K562 (cell line): ENCODE results near the gene WWOX. TPM values are rescaled to one million over a fixed set of nuclear protein-coding genes. Genes with fewer than 3 reads are reported as not detected.

Experiments used
- ATAC-seq: fragments of 200-7000 bp; cut with Tn5 transposase; 3 replicates; pipeline ENCODE4 v1.9.1; 2020; ENCODE audit warnings: moderate library complexity
- BruUV-seq: library from RNA; stranded (reverse); fragments of 400-500 nt; replicated peaks from 2 replicates; lab custom pipeline; 2021; lab: Mats Ljungman, UMichigan
- CTCF ChIA-PET: fragments of 300-600 bp; formaldehyde crosslinking; extraction: SDS; loops from one replicate; lab custom pipeline; 2021; ENCODE audit warnings: low intra/inter-chr PET ratio; lab: Yijun Ruan, JAX
- POLR2A ChIA-PET: fragments of 300-600, 350-650 bp; sonication (Branson Sonifier 250); formaldehyde crosslinking; extraction: SDS; loops from one replicate; lab custom pipeline; 2021; ENCODE audit warnings: antibody characterized with exemption, inconsistent platforms; lab: Yijun Ruan, JAX
- DNase-seq, 4 experiments: peaks; one replicate each; pipeline versions ENCODE4 v3.0.0 to v3.0.0-alpha.2; 2011 to 2018; ENCODE audit warnings: low spot score in 3 of 4, mixed read lengths in 3 of 4; ENCODE audit errors: extremely low read depth in 1 of 4
- FAIRE-seq: peaks from 2 replicates; lab custom pipeline; 2011; peaks lifted over from hg19 to GRCh38; lab: Jason Lieb, UNC
- H2AFZ ChIP-seq: 2 replicates; pipeline ENCODE4 v1.6.0; 2011; ENCODE audit warnings: low read depth, low read length, control low read depth, inconsistent platforms
- H3K27ac ChIP-seq: fragments of 200-600 bp; 3 replicates; pipeline ENCODE4 v1.8.0; 2011; ENCODE audit warnings: low read depth, mild to moderate bottlenecking, control low read depth, inconsistent platforms, low read length, moderate library complexity, mixed read lengths; ENCODE audit errors: extremely low read depth
- H3K27me3 ChIP-seq, 2 experiments: fragments of 300-600 bp in 1 of 2; 2 replicates in 1 of 2; 3 replicates in 1 of 2; pipeline versions ENCODE4 v1.6.0 to v1.8.0; 2011; ENCODE audit warnings: inconsistent platforms in 2 of 2, low read length in 2 of 2, mild to moderate bottlenecking in 1 of 2, mixed read lengths in 1 of 2, moderate library complexity in 1 of 2; ENCODE audit not compliant: control insufficient read depth in 2 of 2, insufficient read depth in 2 of 2
- H3K36me3 ChIP-seq: fragments of 300-600 bp; 3 replicates; pipeline ENCODE4 v1.8.0; 2011; ENCODE audit warnings: mild to moderate bottlenecking, low read length, inconsistent platforms; ENCODE audit not compliant: control insufficient read depth, insufficient read depth
- H3K4me1 ChIP-seq, 2 experiments: fragments of 200-600 bp in 1 of 2; replicated peaks in 1 of 2; 2 replicates in 1 of 2; 3 replicates in 1 of 2; pipeline versions ENCODE4 v1.5.1 to v1.8.0; 2011; ENCODE audit warnings: inconsistent platforms in 2 of 2, low read length in 2 of 2, mild to moderate bottlenecking in 1 of 2, mixed read lengths in 1 of 2, moderate library complexity in 1 of 2; ENCODE audit not compliant: control insufficient read depth in 2 of 2, insufficient read depth in 2 of 2
- H3K4me2 ChIP-seq: 2 replicates; pipeline ENCODE4 v1.6.1; 2011; ENCODE audit warnings: low read length, control low read depth, inconsistent platforms, mixed read lengths; ENCODE audit not compliant: insufficient read depth
- H3K4me3 ChIP-seq: fragments of 200-600 bp; sonication (generic), shearing (Covaris generic); 2 replicates; pipeline ENCODE4 v1.5.1; 2016; ENCODE audit warnings: control low read depth, inconsistent platforms
- H3K79me2 ChIP-seq: fragments of 200-600 bp; 3 replicates; pipeline ENCODE4 v1.8.0; 2011; ENCODE audit warnings: low read length, inconsistent platforms; ENCODE audit not compliant: control insufficient read depth, insufficient read depth
- H3K9ac ChIP-seq, 2 experiments: 2 replicates each; pipeline versions ENCODE4 v1.6.0 to v1.6.1; 2011; ENCODE audit warnings: low read depth in 2 of 2, low read length in 2 of 2, control low read depth in 1 of 2, inconsistent platforms in 1 of 2, mild to moderate bottlenecking in 1 of 2, mixed read lengths in 1 of 2; ENCODE audit not compliant: insufficient read depth in 1 of 2
- H3K9me1 ChIP-seq: one replicate; pipeline ENCODE4 v1.6.0; 2011; ENCODE audit warnings: inconsistent platforms, mild to moderate bottlenecking, low read length, moderate library complexity; ENCODE audit not compliant: control insufficient read depth, insufficient read depth
- H3K9me3 ChIP-seq: replicated peaks from 2 replicates; pipeline ENCODE4 v1.5.1; 2011; ENCODE audit warnings: low read depth, low read length, inconsistent platforms; ENCODE audit not compliant: control insufficient read depth, insufficient read depth
- H4K20me1 ChIP-seq: replicated peaks from 2 replicates; pipeline ENCODE4 v1.6.1; 2011; ENCODE audit warnings: low read length, inconsistent platforms, mixed read lengths; ENCODE audit not compliant: control insufficient read depth, insufficient read depth
- ARNT ChIP-seq, 2 experiments: fragments of 450-650 bp; IDR thresholded peaks; 2 replicates each; pipeline ENCODE4 v1.6.1; 2016; ENCODE audit warnings: mild to moderate bottlenecking in 1 of 2
- ATF2 ChIP-seq: sonication (generic); formaldehyde crosslinking; IDR thresholded peaks from 2 replicates; pipeline ENCODE4 v1.8.1; 2022; ENCODE audit warnings: missing genetic modification reagents
- ATF6 ChIP-seq: sonication (generic); formaldehyde crosslinking; IDR thresholded peaks from 2 replicates; pipeline ENCODE4 v1.4.0; 2020; ENCODE audit warnings: mild to moderate bottlenecking, missing genetic modification reagents
- BRF1 ChIP-seq: IDR thresholded peaks from 3 replicates; pipeline ENCODE4 v1.6.1; 2011; ENCODE audit warnings: borderline replicate concordance, mild to moderate bottlenecking; ENCODE audit not compliant: insufficient read length; ENCODE audit errors: extremely low read depth
- ETV1 ChIP-seq: fragments of 450-650 bp; conservative IDR thresholded peaks from 2 replicates; pipeline ENCODE4 v1.6.1; 2016; ENCODE audit warnings: missing genetic modification characterization, control low read depth, low read depth, missing compliant biosample characterization
- HLTF ChIP-seq: fragments of 450-650 bp; IDR thresholded peaks from 2 replicates; pipeline ENCODE4 v1.6.1; 2016
- HSF4 ChIP-seq: fragments of 250-450 bp; sonication (Bioruptor Pico); IDR thresholded peaks from 2 replicates; pipeline ENCODE4 v2.1.2; 2022; ENCODE audit warnings: mild to moderate bottlenecking, moderate library complexity, borderline replicate concordance
- KHSRP ChIP-seq: fragments of 450-650 bp; IDR thresholded peaks from 2 replicates; pipeline ENCODE4 v1.6.1; 2017
- RBM25 ChIP-seq: fragments of 200-400 bp; formaldehyde crosslinking; IDR thresholded peaks from 2 replicates; pipeline ENCODE4 v1.6.1; 2018; ENCODE audit warnings: low read length, low read depth, moderate library complexity; ENCODE audit not compliant: severe bottlenecking
- SAP30 ChIP-seq: fragments of 200-600 bp; sonication (generic); IDR thresholded peaks from 2 replicates; pipeline ENCODE4 v1.6.1; 2012; ENCODE audit warnings: borderline replicate concordance, low read depth, mild to moderate bottlenecking, moderate library complexity, low read length, control low read depth, inconsistent platforms; ENCODE audit not compliant: insufficient read depth, poor library complexity, severe bottlenecking
- SETDB1 ChIP-seq: IDR thresholded peaks from one replicate; pipeline ENCODE4 v1.6.1; 2012; ENCODE audit warnings: low read length, control low read depth, inconsistent platforms
- SFPQ ChIP-seq: fragments of 200-400 bp; formaldehyde crosslinking; IDR thresholded peaks from 2 replicates; pipeline ENCODE4 v1.6.1; 2017; ENCODE audit warnings: mild to moderate bottlenecking, low read depth, low read length, moderate library complexity
- STAG1 ChIP-seq: sonication (generic); formaldehyde crosslinking; IDR thresholded peaks from 2 replicates; pipeline ENCODE4 v1.5.0; 2020; ENCODE audit warnings: missing genetic modification reagents, borderline replicate concordance
- ZBTB2 ChIP-seq: fragments of 450-650 bp; IDR thresholded peaks from 2 replicates; pipeline ENCODE4 v1.6.1; 2016; ENCODE audit warnings: antibody characterized with exemption
- ZNF586 ChIP-seq: fragments of 450-650 bp; formaldehyde crosslinking; conservative IDR thresholded peaks from 2 replicates; pipeline ENCODE4 v1.4.0; 2020; ENCODE audit warnings: mild to moderate bottlenecking, moderate library complexity
- WGBS: fragments of 100-300 bp; shearing (Covaris generic); methylation state at CpG from one replicate; pipeline ENCODE4 v1.1.6; 2016; ENCODE audit warnings: low coverage, mixed read lengths; ENCODE audit not compliant: insufficient coverage; ENCODE audit errors: missing lambda C conversion rate; 5-methylcytosine and 5-hydroxymethylcytosine counted together
- in situ Hi-C: fragments of 300-500 bp; cut with MboI; formaldehyde crosslinking; loops from 4 replicates; pipeline ENCODE4 v1.15.0; 2018; ENCODE audit warnings: inconsistent platforms, mixed read lengths
- intact Hi-C: fragments of 100-400 bp; cut with micrococcal nuclease; formaldehyde crosslinking; loops from 2 replicates; pipeline ENCODE4 v1.14.2; 2022
- polyA plus RNA-seq, 8 experiments: library from polyadenylated mRNA; depleted of rRNA in 4 of 8; stranded (reverse) in 5 of 8; unstranded in 3 of 8; fragments of >200 nt; fragmentation: Nextera tagmentation in 2 of 8; fragmentation: Illumina TruSeq in 1 of 8; extraction: Ambion mirVana in 2 of 8; extraction: Trizol in 1 of 8; gene quantifications; 2 replicates each; pipeline versions ENCODE4 v1.2.1 to v1.2.3, GENCODE V29; 2011 to 2014; ENCODE audit warnings: inconsistent platforms in 1 of 8, missing spikeins in 1 of 8
- total RNA-seq, 7 experiments: library from RNA; depleted of rRNA in 6 of 7; stranded (reverse); fragments of >200 nt in 6 of 7; fragmentation: Illumina TruSeq in 2 of 7; extraction: Trizol in 2 of 7; gene quantifications; 2 replicates each; pipeline versions ENCODE4 v1.2.1 to v1.2.3, GENCODE V29; 2011 to 2021; ENCODE audit warnings: low replicate concordance in 1 of 7

The WWOX gene
- total and polyA plus RNA-seq, 9 of the 15 experiments (the other 6 are each of a cell fraction or from before 2014, with no cell fraction given): 1.6 to 22.7 (median 8.1) TPM

- TF ChIP-seq RBM25 (no peak), ARNT (IDR thresholded peaks at IDR 0.05) (no peak), ZBTB2 (no peak), HLTF (no peak)
Measured at GRCh38 chr16:79009896-79010295, 910.4 kb downstream of the WWOX start (continued).

- FAIRE-seq (no peak), ATAC-seq (no peak), DNase-seq (no peak)
- Histone ChIP-seq H3K4me2 (no peak overlapping the region), H4K20me1 (no peaks in the 10 kb centered on the region), H3K9me1 (no peaks in the 10 kb centered on the region), H3K36me3 (no peaks in the 10 kb centered on the region), H3K9me3 (no peaks in the 10 kb centered on the region), H3K9ac (no peak overlapping the region), H3K79me2 (no peaks in the 10 kb centered on the region), H3K27me3 (peaks cover 12 to 33% of the 10 kb centered on the region in 2 experiments; a peak in 4 of 5 replicates), H2AFZ (no peak overlapping the region), H3K4me3 (no peak overlapping the region), H3K27ac (no peak overlapping the region), H3K4me1 (no peaks in the 10 kb centered on the region)
- ChIA-PET CTCF (no interaction called here), POLR2A (no interaction called here)
- in situ Hi-C loops: no loop called here
- WGBS: 0% methylated on average over 3 of the region's 3 CpGs
- intact Hi-C loops: no loop called here
- BruUV-seq: no TSS peak
- TF ChIP-seq SFPQ (no peak), KHSRP (no peak), ETV1 (tag) (no peak), ATF2 (CRISPR knock-in tag) (no peak), ZNF586 (CRISPR knock-in tag) (no peak), STAG1 (no peak), SETDB1 (no peak), BRF1 (no peak), HSF4 (CRISPR knock-in tag) (no peak), SAP30 (no peak), ATF6 (CRISPR knock-in tag) (no peak)
Measured at GRCh38 chr16:79011282-79011681, 911.8 kb downstream of the WWOX start.
